NCI-H446 treated with DMSO at 0.1 percent for 48 hours (cell line): ENCODE results near the gene PALLD.
A peak's percentile ranks its signal among the peaks of the same experiment; 100 is the strongest.
"Not testable (repeated sequence)": the region's sequence is repeated elsewhere in the genome, so short reads cannot be mapped to it uniquely, and the experiment has no call there.

ENCODE experiments used
- DNase-seq: peaks from one replicate; lab custom pipeline; 2025; lab: John Stamatoyannopoulos, UW

Gene PALLD

GRCh38 chr4:168797194-168797593 lies 300.3 kb downstream of the PALLD start:
- DNase-seq = no peak

GRCh38 chr4:168797738-168798375 lies 301.0 kb downstream of the PALLD start:
- no peak for DNase-seq

GRCh38 chr4:168800926-168801325 lies 304.1 kb downstream of the PALLD start:
- no peak for DNase-seq

- no peak for DNase-seq
Measured at GRCh38 chr4:168802222-168802621, 305.4 kb downstream of the PALLD start.

GRCh38 chr4:168803052-168803451 lies 306.2 kb downstream of the PALLD start:
- DNase-seq = not testable (repeated sequence)

GRCh38 chr4:168803732-168804131 lies 306.9 kb downstream of the PALLD start:
- DNase-seq = peak; percentile 56

GRCh38 chr4:168804146-168804545 lies 307.3 kb downstream of the PALLD start:
- DNase-seq = no peak

- no peak for DNase-seq
Measured at GRCh38 chr4:168805341-168805740, 308.5 kb downstream of the PALLD start.

GRCh38 chr4:168806247-168806646 lies 309.4 kb downstream of the PALLD start:
- DNase-seq = not testable (repeated sequence)

GRCh38 chr4:168811207-168811606 lies 314.4 kb downstream of the PALLD start:
- no peak for DNase-seq

- DNase-seq = no peak
Measured at GRCh38 chr4:168811786-168812651, 315.2 kb downstream of the PALLD start.

- no peak for DNase-seq
Measured at GRCh38 chr4:168812806-168813205, 316.0 kb downstream of the PALLD start.

- DNase-seq = no peak
Measured at GRCh38 chr4:168813890-168814289, 317.0 kb downstream of the PALLD start.

- DNase-seq = no peak
Measured at GRCh38 chr4:168815379-168816345, 318.8 kb downstream of the PALLD start.

GRCh38 chr4:168817370-168817769 lies 320.5 kb downstream of the PALLD start:
- no peak for DNase-seq

- DNase-seq = no peak
Measured at GRCh38 chr4:168822481-168822880, 325.6 kb downstream of the PALLD start.

GRCh38 chr4:168825975-168826374 lies 329.1 kb downstream of the PALLD start:
- no peak for DNase-seq

- no peak for DNase-seq
Measured at GRCh38 chr4:168826620-168827019, 329.8 kb downstream of the PALLD start.

- DNase-seq = no peak
Measured at GRCh38 chr4:168830777-168831512, 334.1 kb downstream of the PALLD start.

GRCh38 chr4:168831585-168831918 lies 334.7 kb downstream of the PALLD start:
- no peak for DNase-seq

- DNase-seq = peak; percentile 60
Measured at GRCh38 chr4:168831919-168832762, 335.3 kb downstream of the PALLD start.
